Thyroid gland (tissue), 4 donors: ENCODE measurements around the gene SCN8A. TPM values are rescaled to one million over a fixed set of nuclear protein-coding genes. Genes with fewer than 3 reads are reported as not detected.

Source experiments
- DNase-seq, 2 donors: peaks; one replicate each; pipeline ENCODE4 v3.0.0-alpha.2; 2019
- H3K27ac ChIP-seq, 3 donors: fragments of 200-600 bp; sonication (generic); 1 replicate in 2 of 3; 2 replicates in 1 of 3; pipeline ENCODE4 v1.5.1; 2016 to 2019; ENCODE audit warnings: mild to moderate bottlenecking in 1 of 3, moderate library complexity in 1 of 3
- H3K27me3 ChIP-seq: fragments of 200-600 bp; sonication (generic); one replicate; pipeline ENCODE4 v1.5.1; 2019
- H3K36me3 ChIP-seq, 2 donors: fragments of 200-600 bp; sonication (generic); one replicate each; pipeline ENCODE4 v1.5.1; 2016 to 2019
- H3K4me1 ChIP-seq, 2 donors: fragments of 200-600 bp; sonication (generic); one replicate each; pipeline ENCODE4 v1.5.1; 2017 to 2019
- H3K4me3 ChIP-seq, 3 donors: fragments of 200-600 bp; sonication (generic); replicated peaks in 1 of 3; 1 replicate in 2 of 3; 2 replicates in 1 of 3; pipeline ENCODE4 v1.5.1; 2016; ENCODE audit warnings: mild to moderate bottlenecking in 1 of 3
- H3K9me3 ChIP-seq: fragments of 200-600 bp; sonication (generic); one replicate; pipeline ENCODE4 v1.5.1; 2017
- CTCF ChIP-seq, 6 experiments: fragments of 200-600 bp in 3 of 6; fragments of 450-650 bp in 3 of 6; sonication (generic) in 3 of 6; IDR thresholded peaks; one replicate each; pipeline ENCODE4 v1.5.1; 2016 to 2019; ENCODE audit warnings: antibody characterized with exemption in 6 of 6, mild to moderate bottlenecking in 2 of 6, inconsistent platforms in 1 of 6, moderate library complexity in 1 of 6
- POLR2A ChIP-seq, 2 donors: fragments of 450-650 bp; IDR thresholded peaks; one replicate each; pipeline ENCODE4 v1.6.1; 2017; ENCODE audit warnings: antibody characterized with exemption in 2 of 2, mild to moderate bottlenecking in 2 of 2, moderate library complexity in 1 of 2
- WGBS, 2 donors: methylation state at CpG; one replicate each; pipeline ENCODE4 v1.1.5; 2017; 5-methylcytosine and 5-hydroxymethylcytosine counted together
- intact Hi-C: fragments of 100-400 bp; cut with DNase I; formaldehyde crosslinking; loops from one replicate; pipeline ENCODE4 v1.15.1; 2023
- total RNA-seq, 4 donors: library from RNA; depleted of rRNA; stranded (reverse); fragments of >200 nt; gene quantifications; one replicate each; pipeline ENCODE4 v1.2.3, GENCODE V29; 2016

Gene SCN8A
- total RNA-seq, 4 donors from 2014 or later: 0.89 to 3.7 (median 1.3) TPM

GRCh38 chr12:51823875-51824565 is 233.0 kb downstream of the SCN8A start:
- Histone ChIP-seq H3K27ac (no peak overlapping the region), H3K4me1 (peaks cover 0 to 6% of the 10 kb centered on the region in 2 donors), H3K36me3 (no peaks in the 10 kb centered on the region), H3K27me3 (no peaks in the 10 kb centered on the region), H3K9me3 (no peaks in the 10 kb centered on the region), H3K4me3 (no peak overlapping the region)
- TF ChIP-seq POLR2A (IDR thresholded peaks at IDR 0.05) (no peak), CTCF (IDR thresholded peaks at IDR 0.05) (peak; percentile 17 to 73 (median 62))
- intact Hi-C loops: no loop called here
- 23% methylated on average over 6 of the region's 6 CpGs for WGBS, 2 donors
- DNase-seq: peak; percentile 75 to 78

GRCh38 chr12:51825216-51825615 is 234.2 kb downstream of the SCN8A start:
- Histone ChIP-seq H3K36me3 (no peaks in the 10 kb centered on the region), H3K4me3 (no peak overlapping the region), H3K4me1 (peaks cover 0 to 3% of the 10 kb centered on the region in 2 donors), H3K27ac (no peak overlapping the region), H3K27me3 (no peaks in the 10 kb centered on the region), H3K9me3 (no peaks in the 10 kb centered on the region)
- no peak for DNase-seq
- no peak for TF ChIP-seq POLR2A (IDR thresholded peaks at IDR 0.05)
- TF ChIP-seq CTCF (IDR thresholded peaks at IDR 0.05): no peak
- WGBS, 2 donors: 84 to 91% methylated on average over 5 of the region's 5 CpGs
- intact Hi-C loops: no loop called here

DNA sequence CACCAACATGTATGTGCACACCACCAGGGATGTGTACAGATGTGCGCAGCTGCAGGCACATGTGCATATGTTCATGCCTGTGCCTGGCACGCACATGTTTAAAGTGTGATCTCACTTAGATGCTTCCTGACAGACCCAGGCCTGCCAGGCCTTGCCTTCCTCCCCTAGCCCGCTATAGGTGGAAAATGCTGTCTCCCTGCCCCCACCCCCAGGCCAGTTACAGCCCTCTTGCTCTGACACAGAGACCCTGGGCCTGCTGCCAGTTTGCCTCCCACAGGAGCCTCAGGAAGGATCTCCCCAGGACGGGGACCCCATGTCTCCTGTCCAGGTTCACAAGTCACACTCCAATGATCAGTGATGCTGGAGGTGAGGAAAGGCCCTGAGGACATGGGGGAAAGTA is 235.8 kb downstream of the SCN8A start:
- 58 to 65% methylated on average over 4 of the region's 4 CpGs for WGBS, 2 donors
- intact Hi-C loops: no loop called here
- H3K4me3 ChIP-seq: no peak overlapping the region
- H3K9me3 ChIP-seq: no peaks in the 10 kb centered on the region
- TF ChIP-seq POLR2A (IDR thresholded peaks at IDR 0.05) (no peak), CTCF (IDR thresholded peaks at IDR 0.05) (no peak)
- H3K4me1 ChIP-seq: no peaks in the 10 kb centered on the region
- no peaks in the 10 kb centered on the region for H3K27me3 ChIP-seq
- no peaks in the 10 kb centered on the region for H3K36me3 ChIP-seq
- H3K27ac ChIP-seq: no peak overlapping the region
- no peak for DNase-seq

DNA sequence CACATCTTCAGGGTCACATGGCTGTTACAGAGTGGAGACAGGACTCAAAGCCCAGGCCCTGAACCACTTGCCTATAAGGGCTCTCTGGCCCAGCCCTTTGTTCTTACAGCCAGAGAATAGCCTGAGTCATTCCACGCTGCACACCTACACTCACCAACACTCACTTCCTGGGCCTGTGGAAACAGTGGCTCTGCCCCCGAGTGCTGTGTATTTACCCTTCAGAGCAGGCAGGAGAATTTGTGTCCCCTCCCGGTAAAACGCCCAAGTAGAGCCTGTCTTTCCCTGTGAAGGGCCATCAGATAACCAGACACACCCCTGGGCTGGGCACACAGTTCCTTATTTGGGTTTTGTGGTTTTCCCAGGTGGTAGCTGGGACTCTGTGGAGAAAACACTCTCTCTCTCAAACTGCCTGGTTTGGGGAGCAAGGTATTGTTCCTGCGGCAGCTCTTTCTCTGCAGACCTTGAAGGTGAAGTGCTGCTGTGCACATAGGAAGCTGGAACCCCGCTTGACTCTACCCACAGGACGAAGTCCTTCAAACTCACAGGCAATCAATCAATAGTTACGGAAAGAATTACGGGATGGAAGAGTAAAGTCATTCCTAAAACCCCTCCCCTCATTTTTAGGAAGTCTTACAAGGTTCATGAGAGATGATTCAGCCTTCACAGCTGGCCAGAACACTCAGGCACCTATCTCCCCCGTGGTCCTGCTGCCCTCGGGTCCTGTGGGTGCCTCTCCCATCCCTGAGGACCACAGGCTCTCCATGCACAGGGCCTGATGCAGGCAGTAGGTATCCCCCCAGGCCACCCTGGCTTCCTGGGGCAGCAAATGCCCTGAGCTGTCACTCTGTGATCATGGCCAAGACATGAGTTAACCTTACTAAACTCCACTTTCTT is 237.1 kb downstream of the SCN8A start:
- H3K27me3 ChIP-seq: no peaks in the 10 kb centered on the region
- peak in 1 of 2 donors; percentile 22 for DNase-seq
- no peaks in the 10 kb centered on the region for H3K36me3 ChIP-seq
- 53 to 61% methylated on average over 9 to 11 of the region's 11 CpGs for WGBS, 2 donors
- H3K4me3 ChIP-seq: no peak overlapping the region
- no peaks in the 10 kb centered on the region for H3K4me1 ChIP-seq
- no peak overlapping the region for H3K27ac ChIP-seq
- TF ChIP-seq CTCF (IDR thresholded peaks at IDR 0.05) (no peak), POLR2A (IDR thresholded peaks at IDR 0.05) (no peak)
- intact Hi-C loops: no loop called here
- H3K9me3 ChIP-seq: no peaks in the 10 kb centered on the region

- Histone ChIP-seq H3K4me3 (no peak overlapping the region), H3K9me3 (no peaks in the 10 kb centered on the region), H3K4me1 (no peaks in the 10 kb centered on the region), H3K27ac (no peak overlapping the region), H3K36me3 (no peaks in the 10 kb centered on the region), H3K27me3 (no peaks in the 10 kb centered on the region)
- 76 to 78% methylated on average over 5 of the region's 5 CpGs for WGBS, 2 donors
- TF ChIP-seq POLR2A (IDR thresholded peaks at IDR 0.05) (no peak), CTCF (IDR thresholded peaks at IDR 0.05) (no peak)
- no peak for DNase-seq
- intact Hi-C loops: no loop called here
Observed at GRCh38 chr12:51829011-51829481, 238.0 kb downstream of the SCN8A start.
